K562 (cell line): Measurements from ENCODE around the gene KITLG. TPM values are rescaled to one million over a fixed set of nuclear protein-coding genes. Genes with fewer than 3 reads are reported as not detected.

ENCODE experiments used
- ATAC-seq: fragments of 200-7000 bp; cut with Tn5 transposase; 3 replicates; pipeline ENCODE4 v1.9.1; 2020; ENCODE audit warnings: moderate library complexity
- BruUV-seq: library from RNA; stranded (reverse); fragments of 400-500 nt; replicated peaks from 2 replicates; lab custom pipeline; 2021; lab: Mats Ljungman, UMichigan
- CTCF ChIA-PET: fragments of 300-600 bp; formaldehyde crosslinking; extraction: SDS; loops from one replicate; lab custom pipeline; 2021; ENCODE audit warnings: low intra/inter-chr PET ratio; lab: Yijun Ruan, JAX
- POLR2A ChIA-PET: fragments of 300-600, 350-650 bp; sonication (Branson Sonifier 250); formaldehyde crosslinking; extraction: SDS; loops from one replicate; lab custom pipeline; 2021; ENCODE audit warnings: antibody characterized with exemption, inconsistent platforms; lab: Yijun Ruan, JAX
- DNase-seq, 4 experiments: peaks; one replicate each; pipeline versions ENCODE4 v3.0.0 to v3.0.0-alpha.2; 2011 to 2018; ENCODE audit warnings: low spot score in 3 of 4, mixed read lengths in 3 of 4; ENCODE audit errors: extremely low read depth in 1 of 4
- FAIRE-seq: peaks from 2 replicates; lab custom pipeline; 2011; peaks lifted over from hg19 to GRCh38; lab: Jason Lieb, UNC
- H2AFZ ChIP-seq: 2 replicates; pipeline ENCODE4 v1.6.0; 2011; ENCODE audit warnings: low read depth, low read length, control low read depth, inconsistent platforms
- H3K27ac ChIP-seq: fragments of 200-600 bp; 3 replicates; pipeline ENCODE4 v1.8.0; 2011; ENCODE audit warnings: low read depth, mild to moderate bottlenecking, control low read depth, inconsistent platforms, low read length, moderate library complexity, mixed read lengths; ENCODE audit errors: extremely low read depth
- H3K27me3 ChIP-seq, 2 experiments: fragments of 300-600 bp in 1 of 2; 2 replicates in 1 of 2; 3 replicates in 1 of 2; pipeline versions ENCODE4 v1.6.0 to v1.8.0; 2011; ENCODE audit warnings: inconsistent platforms in 2 of 2, low read length in 2 of 2, mild to moderate bottlenecking in 1 of 2, mixed read lengths in 1 of 2, moderate library complexity in 1 of 2; ENCODE audit not compliant: control insufficient read depth in 2 of 2, insufficient read depth in 2 of 2
- H3K36me3 ChIP-seq: fragments of 300-600 bp; 3 replicates; pipeline ENCODE4 v1.8.0; 2011; ENCODE audit warnings: mild to moderate bottlenecking, low read length, inconsistent platforms; ENCODE audit not compliant: control insufficient read depth, insufficient read depth
- H3K4me1 ChIP-seq, 2 experiments: fragments of 200-600 bp in 1 of 2; replicated peaks in 1 of 2; 2 replicates in 1 of 2; 3 replicates in 1 of 2; pipeline versions ENCODE4 v1.5.1 to v1.8.0; 2011; ENCODE audit warnings: inconsistent platforms in 2 of 2, low read length in 2 of 2, mild to moderate bottlenecking in 1 of 2, mixed read lengths in 1 of 2, moderate library complexity in 1 of 2; ENCODE audit not compliant: control insufficient read depth in 2 of 2, insufficient read depth in 2 of 2
- H3K4me2 ChIP-seq: 2 replicates; pipeline ENCODE4 v1.6.1; 2011; ENCODE audit warnings: low read length, control low read depth, inconsistent platforms, mixed read lengths; ENCODE audit not compliant: insufficient read depth
- H3K4me3 ChIP-seq: fragments of 200-600 bp; sonication (generic), shearing (Covaris generic); 2 replicates; pipeline ENCODE4 v1.5.1; 2016; ENCODE audit warnings: control low read depth, inconsistent platforms
- H3K79me2 ChIP-seq: fragments of 200-600 bp; 3 replicates; pipeline ENCODE4 v1.8.0; 2011; ENCODE audit warnings: low read length, inconsistent platforms; ENCODE audit not compliant: control insufficient read depth, insufficient read depth
- H3K9ac ChIP-seq, 2 experiments: 2 replicates each; pipeline versions ENCODE4 v1.6.0 to v1.6.1; 2011; ENCODE audit warnings: low read depth in 2 of 2, low read length in 2 of 2, control low read depth in 1 of 2, inconsistent platforms in 1 of 2, mild to moderate bottlenecking in 1 of 2, mixed read lengths in 1 of 2; ENCODE audit not compliant: insufficient read depth in 1 of 2
- H3K9me1 ChIP-seq: one replicate; pipeline ENCODE4 v1.6.0; 2011; ENCODE audit warnings: inconsistent platforms, mild to moderate bottlenecking, low read length, moderate library complexity; ENCODE audit not compliant: control insufficient read depth, insufficient read depth
- H3K9me3 ChIP-seq: replicated peaks from 2 replicates; pipeline ENCODE4 v1.5.1; 2011; ENCODE audit warnings: low read depth, low read length, inconsistent platforms; ENCODE audit not compliant: control insufficient read depth, insufficient read depth
- H4K20me1 ChIP-seq: replicated peaks from 2 replicates; pipeline ENCODE4 v1.6.1; 2011; ENCODE audit warnings: low read length, inconsistent platforms, mixed read lengths; ENCODE audit not compliant: control insufficient read depth, insufficient read depth
- AFF1 ChIP-seq, 2 experiments: fragments of 450-650 bp; IDR thresholded peaks; 2 replicates each; pipeline ENCODE4 v1.6.1; 2018; ENCODE audit warnings: mild to moderate bottlenecking in 2 of 2, low read depth in 1 of 2; ENCODE audit not compliant: partially characterized antibody in 2 of 2
- CBFB ChIP-seq: sonication (generic); formaldehyde crosslinking; IDR thresholded peaks from 2 replicates; pipeline ENCODE4 v1.4.0; 2020; ENCODE audit warnings: mild to moderate bottlenecking, missing genetic modification reagents
- DNMT1 ChIP-seq: fragments of 450-650 bp; IDR thresholded peaks from 2 replicates; pipeline ENCODE4 v1.6.1; 2016; ENCODE audit warnings: antibody characterized with exemption, mild to moderate bottlenecking
- ETV6 ChIP-seq, 3 experiments: fragments of 150-350 bp in 1 of 3; sonication (generic) in 1 of 3; formaldehyde crosslinking in 1 of 3; IDR thresholded peaks; 2 replicates each; pipeline versions ENCODE4 v1.6.1 to v1.8.0; 2014 to 2022; ENCODE audit warnings: borderline replicate concordance in 2 of 3, low read depth in 2 of 3, antibody characterized with exemption in 1 of 3, low read length in 1 of 3, mild to moderate bottlenecking in 1 of 3, missing genetic modification reagents in 1 of 3
- FOXJ2 ChIP-seq: fragments of 200-800 bp; sonication (Bioruptor generic); IDR thresholded peaks from 2 replicates; pipeline ENCODE4 v1.6.1; 2016; ENCODE audit warnings: missing genetic modification characterization, missing compliant biosample characterization
- JUNB ChIP-seq: fragments of 450-650 bp; formaldehyde crosslinking; conservative IDR thresholded peaks from 2 replicates; pipeline ENCODE4 v1.4.0; 2020; ENCODE audit warnings: mild to moderate bottlenecking
- KDM5B ChIP-seq: fragments of 200-600 bp; sonication (generic); IDR thresholded peaks from 2 replicates; pipeline ENCODE4 v1.6.1; 2012; ENCODE audit warnings: low read depth, mild to moderate bottlenecking, moderate library complexity, low read length, control low read depth, inconsistent platforms; ENCODE audit not compliant: insufficient replicate concordance
- MTA2 ChIP-seq: fragments of 450-650 bp; IDR thresholded peaks from 2 replicates; pipeline ENCODE4 v1.6.1; 2016; ENCODE audit warnings: low read depth
- PCBP1 ChIP-seq: fragments of 200-400 bp; formaldehyde crosslinking; IDR thresholded peaks from 2 replicates; pipeline ENCODE4 v1.6.1; 2018; ENCODE audit warnings: mild to moderate bottlenecking, low read depth, low read length; ENCODE audit not compliant: poor library complexity, severe bottlenecking
- SRSF3 ChIP-seq: fragments of 200-400 bp; formaldehyde crosslinking; IDR thresholded peaks from 2 replicates; pipeline ENCODE4 v1.6.1; 2016; ENCODE audit warnings: mild to moderate bottlenecking, low read length, moderate library complexity; ENCODE audit not compliant: insufficient read depth
- ZNF12 ChIP-seq: sonication (generic); formaldehyde crosslinking; IDR thresholded peaks from 2 replicates; pipeline ENCODE4 v1.4.0; 2020; ENCODE audit warnings: mild to moderate bottlenecking, missing genetic modification reagents
- ZNF175 ChIP-seq: fragments of 200-800 bp; sonication (Bioruptor generic); IDR thresholded peaks from 2 replicates; pipeline ENCODE4 v1.6.1; 2016; ENCODE audit warnings: low read depth, mild to moderate bottlenecking, missing genetic modification characterization, missing compliant biosample characterization
- ZNF197 ChIP-seq: fragments of 200-800 bp; sonication (Bioruptor generic); IDR thresholded peaks from 2 replicates; pipeline ENCODE4 v1.6.1; 2016; ENCODE audit warnings: low read depth, missing genetic modification characterization, missing compliant biosample characterization
- ZNF282 ChIP-seq: sonication (generic); formaldehyde crosslinking; IDR thresholded peaks from 2 replicates; pipeline ENCODE4 v1.8.1; 2023; ENCODE audit warnings: missing genetic modification reagents
- ZNF586 ChIP-seq: fragments of 450-650 bp; formaldehyde crosslinking; conservative IDR thresholded peaks from 2 replicates; pipeline ENCODE4 v1.4.0; 2020; ENCODE audit warnings: mild to moderate bottlenecking, moderate library complexity
- ZNF655 ChIP-seq: fragments of 250-450 bp; sonication (Bioruptor Pico); IDR thresholded peaks from 2 replicates; pipeline ENCODE4 v1.5.0; 2021
- WGBS: fragments of 100-300 bp; shearing (Covaris generic); methylation state at CpG from one replicate; pipeline ENCODE4 v1.1.6; 2016; ENCODE audit warnings: low coverage, mixed read lengths; ENCODE audit not compliant: insufficient coverage; ENCODE audit errors: missing lambda C conversion rate; 5-methylcytosine and 5-hydroxymethylcytosine counted together
- in situ Hi-C: fragments of 300-500 bp; cut with MboI; formaldehyde crosslinking; loops from 4 replicates; pipeline ENCODE4 v1.15.0; 2018; ENCODE audit warnings: inconsistent platforms, mixed read lengths
- intact Hi-C: fragments of 100-400 bp; cut with micrococcal nuclease; formaldehyde crosslinking; loops from 2 replicates; pipeline ENCODE4 v1.14.2; 2022
- polyA plus RNA-seq, 8 experiments: library from polyadenylated mRNA; depleted of rRNA in 4 of 8; stranded (reverse) in 5 of 8; unstranded in 3 of 8; fragments of >200 nt; fragmentation: Nextera tagmentation in 2 of 8; fragmentation: Illumina TruSeq in 1 of 8; extraction: Ambion mirVana in 2 of 8; extraction: Trizol in 1 of 8; gene quantifications; 2 replicates each; pipeline versions ENCODE4 v1.2.1 to v1.2.3, GENCODE V29; 2011 to 2014; ENCODE audit warnings: inconsistent platforms in 1 of 8, missing spikeins in 1 of 8
- total RNA-seq, 7 experiments: library from RNA; depleted of rRNA in 6 of 7; stranded (reverse); fragments of >200 nt in 6 of 7; fragmentation: Illumina TruSeq in 2 of 7; extraction: Trizol in 2 of 7; gene quantifications; 2 replicates each; pipeline versions ENCODE4 v1.2.1 to v1.2.3, GENCODE V29; 2011 to 2021; ENCODE audit warnings: low replicate concordance in 1 of 7

Gene KITLG
- total and polyA plus RNA-seq, 9 of the 15 experiments (the other 6 are each of a cell fraction or from before 2014, with no cell fraction given), result 0.04 to 0.09 (median 0.04) TPM; not detected in 6

- no peak for TF ChIP-seq ETV6 (IDR thresholded peaks at IDR 0.05; ENCODE audit: borderline replicate concordance in 1 of 2, low read depth in 2 of 2, low read length in 1 of 2)
- no peak for TF ChIP-seq ETV6 (CRISPR knock-in tag; IDR thresholded peaks at IDR 0.05; ENCODE audit: borderline replicate concordance)
- no peak for TF ChIP-seq PCBP1
- no peak for TF ChIP-seq ZNF655 (CRISPR knock-in tag)
- no peak for TF ChIP-seq CBFB
These were observed 108.8 kb downstream of the KITLG start (continued) for GRCh38 chr12:88471331-88472045.

- H3K9me1 ChIP-seq, result no peaks in the 10 kb centered on the region
- H3K9ac ChIP-seq, result no peak overlapping the region
- no peaks in the 10 kb centered on the region for H3K4me1 ChIP-seq
- no peaks in the 10 kb centered on the region for H3K9me3 ChIP-seq
- POLR2A ChIA-PET, result no interaction called here
- in situ Hi-C loops, result no loop called here
- CTCF ChIA-PET, result no interaction called here
- H3K36me3 ChIP-seq, result no peaks in the 10 kb centered on the region
- no peaks in the 10 kb centered on the region for H3K79me2 ChIP-seq
- no TSS peak for BruUV-seq
- no peak for DNase-seq
- no peak overlapping the region for H3K4me3 ChIP-seq
- FAIRE-seq, result no peak
- no peaks in the 10 kb centered on the region for H4K20me1 ChIP-seq
- no peaks in the 10 kb centered on the region for H3K27me3 ChIP-seq
- intact Hi-C loops, result no loop called here
- ATAC-seq, result no peak
- no peak overlapping the region for H3K27ac ChIP-seq
- WGBS, result 0% methylated on average over 1 of the region's 1 CpG
- H2AFZ ChIP-seq, result no peak overlapping the region
- no peak overlapping the region for H3K4me2 ChIP-seq
- no peak for TF ChIP-seq JUNB (CRISPR knock-in tag)
- no peak for TF ChIP-seq ZNF586 (CRISPR knock-in tag)
- no peak for TF ChIP-seq ZNF175 (CRISPR knock-in tag)
- TF ChIP-seq ZNF197 (CRISPR knock-in tag), result no peak
- TF ChIP-seq ZNF282 (CRISPR knock-in tag), result no peak
- no peak for TF ChIP-seq MTA2
- TF ChIP-seq AFF1 (IDR thresholded peaks at IDR 0.05; ENCODE audit: low read depth in 1 of 2, partially characterized antibody in 2 of 2), result no peak
- no peak for TF ChIP-seq ZNF12
- TF ChIP-seq FOXJ2 (tag), result no peak
- no peak for TF ChIP-seq KDM5B
- TF ChIP-seq SRSF3, result no peak
- no peak for TF ChIP-seq DNMT1
These were observed 111.1 kb downstream of the KITLG start for GRCh38 chr12:88469154-88469553.
